Activated T-helper 1 cell treated with anti-CD3 and anti-CD28 coated beads, Interleukin-12 subunit alpha, Interleukin-12 subunit beta, Interleukin-2, Interleukin-4 antibody, amounts not matched to agents 30 ng/mL and 10 ng/mL and 1 ng/mL, durations not matched to agents 14 hours and 24 hours and 36 hours (primary cell): ENCODE results near the gene SEMA5A. TPM values are rescaled to one million over a fixed set of nuclear protein-coding genes. Genes with fewer than 3 reads are reported as not detected.

Experiments
- DNase-seq: peaks from one replicate; pipeline ENCODE4 v3.0.0; 2021; ENCODE audit warnings: low spot score
- H3K27ac Mint-ChIP-seq: one replicate; pipeline ENCODE4 v1.8.0; 2021; ENCODE audit warnings: mild to moderate bottlenecking, mixed read lengths
- H3K27me3 Mint-ChIP-seq: one replicate; pipeline ENCODE4 v1.8.0; 2022; ENCODE audit warnings: mild to moderate bottlenecking, moderate library complexity, mixed read lengths; ENCODE audit not compliant: insufficient read depth
- H3K36me3 Mint-ChIP-seq: one replicate; pipeline ENCODE4 v1.8.0; 2021; ENCODE audit warnings: low read depth, mixed read lengths
- H3K4me1 Mint-ChIP-seq: one replicate; pipeline ENCODE4 v1.8.0; 2021; ENCODE audit warnings: low read depth, mixed read lengths
- H3K4me3 Mint-ChIP-seq: one replicate; pipeline ENCODE4 v1.8.0; 2021; ENCODE audit warnings: mild to moderate bottlenecking, moderate library complexity, mixed read lengths
- H3K9me3 Mint-ChIP-seq: one replicate; pipeline ENCODE4 v1.8.0; 2021; ENCODE audit warnings: mixed read lengths
- intact Hi-C: fragments of 100-400 bp; cut with micrococcal nuclease; formaldehyde crosslinking; loops from one replicate; pipeline ENCODE4 v1.15.1; 2024
- total RNA-seq: library from RNA; stranded (reverse); gene quantifications from 2 replicates; pipeline ENCODE4 v1.2.3, GENCODE V29; 2022

The SEMA5A gene
- total RNA-seq, 1 donor from 2014 or later: not detected

GRCh38 chr5:9059920-9060691 is 485.8 kb downstream of the SEMA5A start:
- Mint-ChIP-seq H3K27me3 (no peaks in the 10 kb centered on the region), H3K4me1 (no peaks in the 10 kb centered on the region)
- intact Hi-C loops: no loop called here

GRCh38 chr5:9058666-9059065 is 487.2 kb downstream of the SEMA5A start:
- no peaks in the 10 kb centered on the region for H3K36me3 Mint-ChIP-seq
- H3K4me1 Mint-ChIP-seq: no peaks in the 10 kb centered on the region
- no peak for DNase-seq
- H3K27ac Mint-ChIP-seq: no peak overlapping the region
- intact Hi-C loops: no loop called here
- H3K4me3 Mint-ChIP-seq: no peak overlapping the region
- peaks cover 5% of the 10 kb centered on the region for H3K9me3 Mint-ChIP-seq
- no peaks in the 10 kb centered on the region for H3K27me3 Mint-ChIP-seq

More at GRCh38 chr5:9059920-9060691, 485.8 kb downstream of the SEMA5A start:
- no peak for DNase-seq
- Mint-ChIP-seq H3K9me3 (peaks cover 5% of the 10 kb centered on the region), H3K4me3 (no peak overlapping the region), H3K27ac (no peak overlapping the region), H3K36me3 (no peaks in the 10 kb centered on the region)

GRCh38 chr5:9058161-9058560 is 487.7 kb downstream of the SEMA5A start:
- Mint-ChIP-seq H3K36me3 (no peaks in the 10 kb centered on the region), H3K27ac (no peak overlapping the region), H3K9me3 (peaks cover 5% of the 10 kb centered on the region), H3K4me3 (no peak overlapping the region), H3K27me3 (no peaks in the 10 kb centered on the region), H3K4me1 (no peaks in the 10 kb centered on the region)
- intact Hi-C loops: no loop called here
- DNase-seq: no peak

- Mint-ChIP-seq H3K9me3 (peaks cover 5% of the 10 kb centered on the region), H3K36me3 (no peaks in the 10 kb centered on the region), H3K4me3 (no peak overlapping the region), H3K4me1 (no peaks in the 10 kb centered on the region), H3K27me3 (no peaks in the 10 kb centered on the region), H3K27ac (no peak overlapping the region)
- no peak for DNase-seq
- intact Hi-C loops: no loop called here
These were observed 488.4 kb downstream of the SEMA5A start for GRCh38 chr5:9057406-9058000.

- no peak overlapping the region for H3K4me3 Mint-ChIP-seq
- intact Hi-C loops: no loop called here
- no peaks in the 10 kb centered on the region for H3K4me1 Mint-ChIP-seq
- no peak overlapping the region for H3K27ac Mint-ChIP-seq
- no peak for DNase-seq
- H3K27me3 Mint-ChIP-seq: no peaks in the 10 kb centered on the region
- H3K9me3 Mint-ChIP-seq: peaks cover 1% of the 10 kb centered on the region
- H3K36me3 Mint-ChIP-seq: no peaks in the 10 kb centered on the region
These were observed 489.8 kb downstream of the SEMA5A start for GRCh38 chr5:9056046-9056445.

- no peaks in the 10 kb centered on the region for H3K4me1 Mint-ChIP-seq
- H3K36me3 Mint-ChIP-seq: no peaks in the 10 kb centered on the region
- peaks cover 5% of the 10 kb centered on the region for H3K9me3 Mint-ChIP-seq
- DNase-seq: no peak
- intact Hi-C loops: no loop called here
- no peak overlapping the region for H3K4me3 Mint-ChIP-seq
- H3K27me3 Mint-ChIP-seq: no peaks in the 10 kb centered on the region
- H3K27ac Mint-ChIP-seq: no peak overlapping the region
These were observed 490.9 kb downstream of the SEMA5A start for GRCh38 chr5:9054821-9055589.

- H3K4me3 Mint-ChIP-seq: no peak overlapping the region
- intact Hi-C loops: no loop called here
- no peak for DNase-seq
- H3K9me3 Mint-ChIP-seq: peaks cover 5% of the 10 kb centered on the region
- H3K4me1 Mint-ChIP-seq: no peaks in the 10 kb centered on the region
- no peaks in the 10 kb centered on the region for H3K36me3 Mint-ChIP-seq
- H3K27ac Mint-ChIP-seq: no peak overlapping the region
- H3K27me3 Mint-ChIP-seq: no peaks in the 10 kb centered on the region
These were observed 491.6 kb downstream of the SEMA5A start for GRCh38 chr5:9054322-9054721.

GRCh38 chr5:9052421-9052820 is 493.5 kb downstream of the SEMA5A start:
- H3K4me1 Mint-ChIP-seq: no peaks in the 10 kb centered on the region
- no peaks in the 10 kb centered on the region for H3K27me3 Mint-ChIP-seq
- no peak for DNase-seq
- no peaks in the 10 kb centered on the region for H3K36me3 Mint-ChIP-seq
- intact Hi-C loops: no loop called here
- H3K27ac Mint-ChIP-seq: no peak overlapping the region
- no peak overlapping the region for H3K4me3 Mint-ChIP-seq
- peaks cover 5% of the 10 kb centered on the region for H3K9me3 Mint-ChIP-seq

GRCh38 chr5:9051779-9052178 is 494.1 kb downstream of the SEMA5A start:
- Mint-ChIP-seq H3K4me1 (no peaks in the 10 kb centered on the region), H3K36me3 (no peaks in the 10 kb centered on the region), H3K27ac (no peak overlapping the region), H3K27me3 (no peaks in the 10 kb centered on the region), H3K9me3 (peaks cover 8% of the 10 kb centered on the region), H3K4me3 (no peak overlapping the region)
- intact Hi-C loops: no loop called here
- DNase-seq: no peak

GRCh38 chr5:9047932-9048331 is 497.9 kb downstream of the SEMA5A start:
- H3K4me3 Mint-ChIP-seq: no peak overlapping the region
- H3K9me3 Mint-ChIP-seq: peaks cover 8% of the 10 kb centered on the region
- H3K27me3 Mint-ChIP-seq: no peaks in the 10 kb centered on the region
- intact Hi-C loops: no loop called here
- DNase-seq: no peak
- H3K4me1 Mint-ChIP-seq: no peaks in the 10 kb centered on the region
- H3K36me3 Mint-ChIP-seq: no peaks in the 10 kb centered on the region
- no peak overlapping the region for H3K27ac Mint-ChIP-seq

GRCh38 chr5:9046756-9047481 is 499.0 kb downstream of the SEMA5A start:
- Mint-ChIP-seq H3K4me3 (no peak overlapping the region), H3K27ac (no peak overlapping the region), H3K9me3 (peaks cover 8% of the 10 kb centered on the region), H3K27me3 (no peaks in the 10 kb centered on the region), H3K4me1 (no peaks in the 10 kb centered on the region), H3K36me3 (no peaks in the 10 kb centered on the region)
- DNase-seq: no peak
- intact Hi-C loops: no loop called here

- no peak for DNase-seq
- H3K4me3 Mint-ChIP-seq: no peak overlapping the region
- H3K27ac Mint-ChIP-seq: no peak overlapping the region
- no peaks in the 10 kb centered on the region for H3K27me3 Mint-ChIP-seq
- H3K36me3 Mint-ChIP-seq: no peaks in the 10 kb centered on the region
- peaks cover 8% of the 10 kb centered on the region for H3K9me3 Mint-ChIP-seq
- no peaks in the 10 kb centered on the region for H3K4me1 Mint-ChIP-seq
- intact Hi-C loops: no loop called here
These were observed 499.9 kb downstream of the SEMA5A start for GRCh38 chr5:9045946-9046345.

GRCh38 chr5:9042241-9042640 is 503.6 kb downstream of the SEMA5A start:
- DNase-seq: no peak
- no peak overlapping the region for H3K4me3 Mint-ChIP-seq
- H3K36me3 Mint-ChIP-seq: no peaks in the 10 kb centered on the region
- no peak overlapping the region for H3K27ac Mint-ChIP-seq
- intact Hi-C loops: no loop called here
- H3K9me3 Mint-ChIP-seq: peaks cover 7% of the 10 kb centered on the region
- no peaks in the 10 kb centered on the region for H3K27me3 Mint-ChIP-seq
- no peaks in the 10 kb centered on the region for H3K4me1 Mint-ChIP-seq
